GM19468 (cell line): Measurements from ENCODE around the gene CCIN.

Experiments used
- ATAC-seq: cut with Tn5 transposase; IDR thresholded peaks from one replicate; pipeline ENCODE4 v1.9.1; 2021; ENCODE audit warnings: mild to moderate bottlenecking, moderate library complexity, moderate number of reproducible peaks; ENCODE audit not compliant: unreplicated experiment; ENCODE audit errors: extremely low read depth

The CCIN gene

DNA sequence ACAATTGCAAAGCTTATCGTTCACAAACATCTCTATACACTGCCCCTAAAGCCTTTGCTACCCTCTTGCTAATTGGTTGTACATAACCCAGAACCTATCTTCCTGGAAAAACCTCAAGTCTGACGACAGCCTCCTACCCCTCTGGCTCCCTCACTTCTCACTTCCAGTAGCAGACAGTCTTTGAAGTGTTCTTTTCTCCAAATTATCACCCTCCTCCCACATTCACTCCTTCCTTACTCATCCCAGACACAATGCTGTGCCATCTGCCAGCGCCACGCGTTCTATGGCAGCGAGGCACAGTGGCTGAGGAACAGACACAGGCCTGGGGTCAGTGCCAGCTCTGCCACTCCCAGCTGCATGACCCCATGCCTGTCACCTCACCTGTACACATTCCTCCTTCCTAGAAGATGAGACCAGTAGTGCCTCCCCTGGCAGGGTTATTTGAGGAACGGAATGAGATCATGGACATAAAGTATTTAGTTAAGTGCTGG is 49.3 kb downstream of the CCIN start:
- ATAC-seq, result no peak
